ENCODE results near the gene NFE2L1. TPM values are rescaled to one million over a fixed set of nuclear protein-coding genes. Genes with fewer than 3 reads are reported as not detected.

NFE2L1 gene
- total and polyA plus RNA-seq, 2 of the 8 experiments (the other 6 are each of a cell fraction or from before 2014, with no cell fraction given) = 140 to 143 TPM

DNA sequence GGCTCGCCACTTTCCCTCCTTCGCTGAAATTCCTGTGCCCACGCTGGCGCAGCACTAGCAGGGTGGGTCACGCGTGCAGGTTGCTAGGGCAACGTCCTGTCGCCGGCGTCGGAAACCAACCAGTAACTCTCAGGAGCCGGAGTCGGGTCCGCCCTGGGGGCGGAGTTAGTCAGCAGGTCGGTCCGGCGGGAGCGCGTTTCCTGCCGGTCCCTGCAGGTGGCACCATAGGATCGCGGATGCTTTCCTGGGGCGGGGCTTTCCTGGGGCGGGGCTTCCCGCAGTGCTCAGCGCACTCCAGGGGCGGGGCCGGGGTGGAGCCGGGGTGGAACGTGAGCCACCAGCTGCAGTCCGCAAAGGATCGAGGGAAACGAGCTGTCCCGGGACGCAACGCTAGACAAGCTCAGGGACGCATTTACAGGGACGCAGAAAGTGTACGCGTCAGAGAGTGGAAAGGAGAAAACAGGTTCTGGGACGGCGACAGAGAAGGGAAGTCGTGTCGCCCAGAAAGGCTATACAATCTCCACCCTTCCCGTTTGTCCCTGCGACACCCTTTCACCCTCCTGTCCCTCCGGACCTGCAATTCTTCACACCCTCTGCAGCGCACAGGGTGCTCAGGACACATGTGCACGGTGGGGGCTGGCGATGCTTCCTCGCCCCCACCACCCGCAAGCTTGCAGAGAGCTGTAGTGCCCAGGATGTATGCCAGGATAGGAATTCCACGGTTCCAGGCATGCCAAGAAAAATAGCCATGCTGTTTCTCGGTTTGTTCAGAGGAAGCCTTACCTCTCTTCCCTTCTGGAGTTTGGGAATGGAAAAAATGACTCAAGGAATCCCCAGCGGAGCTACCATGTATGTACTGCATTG, 22.9 kb upstream of the NFE2L1 start:
- H2BK12ac ChIP-seq (ENCODE audit: low read depth, low read length) = 0 out of 2 replicates have a peak overlapping the region, but pooled peaks have one; percentile 11
- no peak overlapping the region for H3K4ac ChIP-seq (replicated peaks; ENCODE audit: insufficient read length, low read depth, low read length)
- H2BK120ac ChIP-seq (replicated peaks; ENCODE audit: low read depth, low read length) = no peak overlapping the region
- peaks cover 2 to 23% (median 17%) of the 10 kb centered on the region in 4 experiments for H3K27me3 ChIP-seq (replicated peaks in 1 of 4; ENCODE audit: control insufficient read depth in 3 of 4, extremely low read depth in 1 of 4, insufficient read depth in 3 of 4, low read length in 3 of 4)
- peak overlapping the region; percentile 63; the same call in 1 of the 2 replicates for H4K8ac ChIP-seq (ENCODE audit: extremely low read depth, insufficient read depth, low read length)
- peak overlapping the region; percentile 30 to 65 (median 50); a peak in 7 of 8 replicates for H3K4me3 ChIP-seq (ENCODE audit: extremely low read depth in 1 of 4, insufficient read depth in 2 of 4, low read depth in 3 of 4, low read length in 4 of 4)
- FAIRE-seq (no peak), DNase-seq (ENCODE audit: low read depth in 1 of 2, low spot score in 2 of 2) (peak; percentile 91 to 99)
- H3K79me1 ChIP-seq (ENCODE audit: low read depth, low read length) = no peaks in the 10 kb centered on the region
- no peak overlapping the region for H3K9ac ChIP-seq (replicated peaks in 1 of 4; ENCODE audit: extremely low read depth in 1 of 4, low read depth in 3 of 4, low read length in 3 of 4)
- H2AFZ ChIP-seq (ENCODE audit: low read length) = peak overlapping the region; percentile 98
- ChIA-PET POLR2A (ENCODE audit: partially characterized antibody) (interaction anchor here (2.7 to 28.1 kb wide), 2 partner anchors 11 to 37 kb away, joined by 9 to 1227 read pairs; partner anchors contain the start of gene NFE2L1), CTCF (ENCODE audit: partially characterized antibody) (interaction anchor here (0.6 to 8.9 kb wide), 28 partner anchors 11 to 597 kb away, joined by 3 to 181 read pairs (median 5); partner anchors contain the start of genes NFE2L1 and SNX11)
- H3K36me3 ChIP-seq (ENCODE audit: control insufficient read depth in 2 of 4, insufficient read depth in 4 of 4, low read length in 3 of 4) = no peaks in the 10 kb centered on the region
- no peak overlapping the region for H4K91ac ChIP-seq (replicated peaks; ENCODE audit: insufficient read length, low read length)
- 6% methylated on average over 45 of the region's 56 CpGs; no CpG with 5 or more reads in 1 of the 2 experiments for WGBS, 2 experiments (ENCODE audit: extremely low coverage in 1 of 2, insufficient coverage in 1 of 2, insufficient read length in 1 of 2, insufficient replicate concordance in 2 of 2, low coverage in 1 of 2, low lambda C conversion rate in 2 of 2, missing lambda C conversion rate in 1 of 2)
- no peak overlapping the region for H3K27ac ChIP-seq (ENCODE audit: low read depth, low read length)
- no peak overlapping the region for H2BK15ac ChIP-seq (ENCODE audit: low read length)
- no peak overlapping the region for H3K23ac ChIP-seq (ENCODE audit: insufficient read length)
- H3K4me2 ChIP-seq (ENCODE audit: insufficient read depth in 1 of 2, low read depth in 2 of 2, low read length in 2 of 2) = peak overlapping the region; percentile 42 to 100
- no peak overlapping the region for H2BK5ac ChIP-seq (ENCODE audit: low read depth, low read length)
- H3K56ac ChIP-seq (replicated peaks; ENCODE audit: insufficient read length, low read depth, low read length) = no peak overlapping the region
- H3K23me2 ChIP-seq (ENCODE audit: low read depth, low read length) = peaks cover 18% of the 10 kb centered on the region
- no peaks in the 10 kb centered on the region for H3K9me3 ChIP-seq (ENCODE audit: insufficient read depth in 2 of 2, low read depth in 1 of 2, low read length in 1 of 2)
- H3K14ac ChIP-seq (ENCODE audit: insufficient read length) = no peak overlapping the region
- no peaks in the 10 kb centered on the region for H3K79me2 ChIP-seq (ENCODE audit: control insufficient read depth in 1 of 2, insufficient read depth in 2 of 2, low read length in 2 of 2)
- H3K18ac ChIP-seq (ENCODE audit: extremely low read depth, low read length) = no peak overlapping the region; the same call in 1 of the 2 replicates
- H3K4me1 ChIP-seq (replicated peaks in 1 of 4; ENCODE audit: control insufficient read depth in 3 of 4, insufficient read depth in 4 of 4, low read length in 3 of 4) = peaks cover 0 to 21% (median 11%) of the 10 kb centered on the region in 4 experiments; a peak in 5 of 7 replicates
- H2BK20ac ChIP-seq (ENCODE audit: low read length) = no peak overlapping the region
- H4K20me1 ChIP-seq (replicated peaks in 1 of 2; ENCODE audit: control insufficient read depth in 1 of 2, insufficient read depth in 2 of 2, low read length in 2 of 2) = no peaks in the 10 kb centered on the region
- no peak overlapping the region for H4K5ac ChIP-seq (ENCODE audit: insufficient read length, low read depth, low read length)
- H2AK5ac ChIP-seq (ENCODE audit: low read depth, low read length) = no peak overlapping the region
- TF ChIP-seq POLR2A (IDR thresholded peaks at IDR 0.05; ENCODE audit: control extremely low read depth in 1 of 2, low read depth in 2 of 2, low read length in 2 of 2) = no peak
- TF ChIP-seq MAX (IDR thresholded peaks at IDR 0.05) = peak; percentile 73
- TF ChIP-seq BACH1 (IDR thresholded peaks at IDR 0.05; ENCODE audit: low read length) = peak; percentile 48
- 0 out of 2 replicates have a peak, but pooled peaks have one; percentile 11 for TF ChIP-seq TEAD4 (IDR thresholded peaks at IDR 0.05; ENCODE audit: low read depth, low read length)
- no peak for TF ChIP-seq KDM5A (IDR thresholded peaks at IDR 0.05; ENCODE audit: low read length)
- no peak for TF ChIP-seq BRCA1 (IDR thresholded peaks at IDR 0.05; ENCODE audit: low read depth, low read length)
- TF ChIP-seq SUZ12 (IDR thresholded peaks at IDR 0.05; ENCODE audit: low read length) = no peak
- TF ChIP-seq CBX8 (IDR thresholded peaks at IDR 0.05; ENCODE audit: borderline replicate concordance, low read depth, low read length) = no peak
- no peak for TF ChIP-seq JUN (IDR thresholded peaks at IDR 0.05; ENCODE audit: low read depth, low read length)
- no peak for TF ChIP-seq HDAC6 (IDR thresholded peaks at IDR 0.05; ENCODE audit: low read depth, low read length)
- TF ChIP-seq ASH2L (IDR thresholded peaks at IDR 0.05; ENCODE audit: low read length) = no peak
- no peak for TF ChIP-seq TCF12 (IDR thresholded peaks at IDR 0.05; ENCODE audit: low read depth, low read length)
- no peak for TF ChIP-seq SIRT6 (IDR thresholded peaks at IDR 0.05; ENCODE audit: low read length)

Data from H1 (cell line).